Mucosa of descending colon (tissue), 3 donors: Measurements from ENCODE around the gene KCNK13. TPM values are rescaled to one million over a fixed set of nuclear protein-coding genes. Genes with fewer than 3 reads are reported as not detected.

ENCODE experiments used
- total RNA-seq, 3 donors: library from RNA; stranded (reverse); fragmentation: NEBNext Ultra II Directional in 2 of 3; extraction: Animal tissue kit (Norgen Biotek cat#: 25700) in 2 of 3; gene quantifications; one replicate each; pipeline versions ENCODE4 v1.2.1 to v1.2.4, GENCODE V29; 2021 to 2023
- donor health status: DM: no; HTN: no; CAD: no; lungs with moderate emphysema.
- donor health status: DM: no; HTN: no; CAD: no.
- donor health status: DM: no; HTN: yes; CAD: no.

KCNK13 gene
- total RNA-seq, 3 donors from 2014 or later = 0.25 to 0.67 (median 0.29) TPM

Other genes with a start within 250 kb of the KCNK13 start
- 10 to 100 TPM in 1 of 3 donors, 1 to 10 TPM in 2; 6.0 to 10.2 (median 6.3) TPM for gene EFCAB11, start 107.3 kb upstream of the KCNK13 start, total RNA-seq
- gene TDP1, start 106.1 kb upstream of the KCNK13 start, total RNA-seq = 10 to 100 TPM; 12.6 to 19.0 (median 14.2) TPM
- gene PSMC1, start 194.6 kb downstream of the KCNK13 start, total RNA-seq = 10 to 100 TPM; 70.2 to 79.6 (median 78.6) TPM